Testis (tissue), 2 donors: ENCODE results near the gene MCCC2.

Experiments used
- POLR2A ChIP-seq: fragments of 450-650 bp; IDR thresholded peaks from one replicate; pipeline ENCODE4 v1.6.1; 2017; ENCODE audit warnings: antibody characterized with exemption, mild to moderate bottlenecking, moderate library complexity
- TF ChIP-seq, protein P1 (sequence below), 3 experiments: fragments of 450-650 bp in 2 of 3; fragments of 200-600 bp in 1 of 3; sonication (generic) in 1 of 3; IDR thresholded peaks; one replicate each; pipeline ENCODE4 v1.5.1; 2016 to 2019; ENCODE audit warnings: antibody characterized with exemption in 3 of 3, mild to moderate bottlenecking in 2 of 3, moderate library complexity in 1 of 3

- TF ChIP-seq, protein P1, sequence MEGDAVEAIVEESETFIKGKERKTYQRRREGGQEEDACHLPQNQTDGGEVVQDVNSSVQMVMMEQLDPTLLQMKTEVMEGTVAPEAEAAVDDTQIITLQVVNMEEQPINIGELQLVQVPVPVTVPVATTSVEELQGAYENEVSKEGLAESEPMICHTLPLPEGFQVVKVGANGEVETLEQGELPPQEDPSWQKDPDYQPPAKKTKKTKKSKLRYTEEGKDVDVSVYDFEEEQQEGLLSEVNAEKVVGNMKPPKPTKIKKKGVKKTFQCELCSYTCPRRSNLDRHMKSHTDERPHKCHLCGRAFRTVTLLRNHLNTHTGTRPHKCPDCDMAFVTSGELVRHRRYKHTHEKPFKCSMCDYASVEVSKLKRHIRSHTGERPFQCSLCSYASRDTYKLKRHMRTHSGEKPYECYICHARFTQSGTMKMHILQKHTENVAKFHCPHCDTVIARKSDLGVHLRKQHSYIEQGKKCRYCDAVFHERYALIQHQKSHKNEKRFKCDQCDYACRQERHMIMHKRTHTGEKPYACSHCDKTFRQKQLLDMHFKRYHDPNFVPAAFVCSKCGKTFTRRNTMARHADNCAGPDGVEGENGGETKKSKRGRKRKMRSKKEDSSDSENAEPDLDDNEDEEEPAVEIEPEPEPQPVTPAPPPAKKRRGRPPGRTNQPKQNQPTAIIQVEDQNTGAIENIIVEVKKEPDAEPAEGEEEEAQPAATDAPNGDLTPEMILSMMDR (IDR thresholded peaks at IDR 0.05), result no peak
- TF ChIP-seq POLR2A, result no peak
Observed at GRCh38 chr5:71666321-71666720, 79.2 kb downstream of the MCCC2 start.
